ENCODE measurements around the gene MOB3C.

GRCh38 chr1:46603481-46603857 lies 13.1 kb downstream of the MOB3C start:
- no peak for TF ChIP-seq CTCF (conservative IDR thresholded peaks at IDR 0.05; ENCODE audit: low read depth, low read length)
- no peak for TF ChIP-seq CEBPB (IDR thresholded peaks at IDR 0.05; ENCODE audit: low read depth, low read length)
- TF ChIP-seq MAFK (IDR thresholded peaks at IDR 0.05; ENCODE audit: low read depth, low read length): no peak
- TF ChIP-seq POLR2A (IDR thresholded peaks at IDR 0.05; ENCODE audit: low read depth, low read length): no peak
- TF ChIP-seq RAD21 (IDR thresholded peaks at IDR 0.05; ENCODE audit: low read length): no peak
- no peak for TF ChIP-seq MAZ (IDR thresholded peaks at IDR 0.05; ENCODE audit: borderline replicate concordance, low read depth, low read length)
- no peak for TF ChIP-seq RCOR1 (IDR thresholded peaks at IDR 0.05; ENCODE audit: insufficient replicate concordance, low read length)
- no peak for TF ChIP-seq BHLHE40 (IDR thresholded peaks at IDR 0.05; ENCODE audit: low read depth, low read length)
- no peak for TF ChIP-seq SMC3 (IDR thresholded peaks at IDR 0.05; ENCODE audit: low read depth, low read length)
- no peak for TF ChIP-seq CHD1 (IDR thresholded peaks at IDR 0.05; ENCODE audit: low read depth, low read length)
- TF ChIP-seq, protein P1, sequence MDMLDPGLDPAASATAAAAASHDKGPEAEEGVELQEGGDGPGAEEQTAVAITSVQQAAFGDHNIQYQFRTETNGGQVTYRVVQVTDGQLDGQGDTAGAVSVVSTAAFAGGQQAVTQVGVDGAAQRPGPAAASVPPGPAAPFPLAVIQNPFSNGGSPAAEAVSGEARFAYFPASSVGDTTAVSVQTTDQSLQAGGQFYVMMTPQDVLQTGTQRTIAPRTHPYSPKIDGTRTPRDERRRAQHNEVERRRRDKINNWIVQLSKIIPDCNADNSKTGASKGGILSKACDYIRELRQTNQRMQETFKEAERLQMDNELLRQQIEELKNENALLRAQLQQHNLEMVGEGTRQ (IDR thresholded peaks at IDR 0.05; ENCODE audit: low read depth, low read length): no peak

All from IMR-90 (cell line).